Osteocyte (in vitro differentiated cells): ENCODE measurements around the gene CRIP2. TPM values are rescaled to one million over a fixed set of nuclear protein-coding genes. Genes with fewer than 3 reads are reported as not detected.

ENCODE experiments used
- total RNA-seq: library from RNA; stranded (reverse); gene quantifications from 2 replicates; pipeline ENCODE4 v1.2.1, GENCODE V29; 2021

CRIP2 gene
- total RNA-seq, 1 donor from 2014 or later, result 191 TPM

Other genes starting within 250 kb of the CRIP2 start
- gene BTBD6, start 226.3 kb upstream of the CRIP2 start, total RNA-seq, result 35.3 and 35.7 TPM in 2 replicates
- gene BRF1, start 173.8 kb upstream of the CRIP2 start, total RNA-seq, result 41.7 and 43.5 TPM in 2 replicates
- gene PACS2, start 160.1 kb upstream of the CRIP2 start, total RNA-seq, result 109 and 115 TPM in 2 replicates
- gene TEX22, start 76.3 kb upstream of the CRIP2 start, total RNA-seq, result 3.1 and 4.9 TPM in 2 replicates
- gene MTA1, start 55.0 kb upstream of the CRIP2 start, total RNA-seq, result 122 and 132 TPM in 2 replicates
- 31.0 and 34.1 TPM in 2 replicates for gene CRIP1, start 12.1 kb downstream of the CRIP2 start, total RNA-seq
- 8.4 and 11.0 TPM in 2 replicates for gene TEDC1, start 16.4 kb downstream of the CRIP2 start, total RNA-seq
- 3.3 and 3.6 TPM in 2 replicates for gene TMEM121, start 51.8 kb downstream of the CRIP2 start, total RNA-seq